ENCODE data around the gene OR11G2.

- TF ChIP-seq, protein P1, sequence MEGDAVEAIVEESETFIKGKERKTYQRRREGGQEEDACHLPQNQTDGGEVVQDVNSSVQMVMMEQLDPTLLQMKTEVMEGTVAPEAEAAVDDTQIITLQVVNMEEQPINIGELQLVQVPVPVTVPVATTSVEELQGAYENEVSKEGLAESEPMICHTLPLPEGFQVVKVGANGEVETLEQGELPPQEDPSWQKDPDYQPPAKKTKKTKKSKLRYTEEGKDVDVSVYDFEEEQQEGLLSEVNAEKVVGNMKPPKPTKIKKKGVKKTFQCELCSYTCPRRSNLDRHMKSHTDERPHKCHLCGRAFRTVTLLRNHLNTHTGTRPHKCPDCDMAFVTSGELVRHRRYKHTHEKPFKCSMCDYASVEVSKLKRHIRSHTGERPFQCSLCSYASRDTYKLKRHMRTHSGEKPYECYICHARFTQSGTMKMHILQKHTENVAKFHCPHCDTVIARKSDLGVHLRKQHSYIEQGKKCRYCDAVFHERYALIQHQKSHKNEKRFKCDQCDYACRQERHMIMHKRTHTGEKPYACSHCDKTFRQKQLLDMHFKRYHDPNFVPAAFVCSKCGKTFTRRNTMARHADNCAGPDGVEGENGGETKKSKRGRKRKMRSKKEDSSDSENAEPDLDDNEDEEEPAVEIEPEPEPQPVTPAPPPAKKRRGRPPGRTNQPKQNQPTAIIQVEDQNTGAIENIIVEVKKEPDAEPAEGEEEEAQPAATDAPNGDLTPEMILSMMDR (IDR thresholded peaks at IDR 0.05; ENCODE audit: extremely low read depth in 1 of 2, insufficient read depth in 1 of 2, low read depth in 1 of 2, low read length in 2 of 2): no peak
- TF ChIP-seq EZH2 (IDR thresholded peaks at IDR 0.05; ENCODE audit: borderline replicate concordance, low read depth, low read length, severe bottlenecking) (no peak), POLR2A (IDR thresholded peaks at IDR 0.05; ENCODE audit: low read depth, low read length) (no peak)
Measured at GRCh38 chr14:20204721-20205120, 14.0 kb downstream of the OR11G2 start.
